HG02588 (cell line): ENCODE results near the gene FARP1.

Experiments
- ATAC-seq: cut with Tn5 transposase; IDR thresholded peaks from one replicate; pipeline ENCODE4 v1.9.1; 2021; ENCODE audit warnings: mild to moderate bottlenecking, moderate library complexity; ENCODE audit not compliant: unreplicated experiment

Gene FARP1

DNA sequence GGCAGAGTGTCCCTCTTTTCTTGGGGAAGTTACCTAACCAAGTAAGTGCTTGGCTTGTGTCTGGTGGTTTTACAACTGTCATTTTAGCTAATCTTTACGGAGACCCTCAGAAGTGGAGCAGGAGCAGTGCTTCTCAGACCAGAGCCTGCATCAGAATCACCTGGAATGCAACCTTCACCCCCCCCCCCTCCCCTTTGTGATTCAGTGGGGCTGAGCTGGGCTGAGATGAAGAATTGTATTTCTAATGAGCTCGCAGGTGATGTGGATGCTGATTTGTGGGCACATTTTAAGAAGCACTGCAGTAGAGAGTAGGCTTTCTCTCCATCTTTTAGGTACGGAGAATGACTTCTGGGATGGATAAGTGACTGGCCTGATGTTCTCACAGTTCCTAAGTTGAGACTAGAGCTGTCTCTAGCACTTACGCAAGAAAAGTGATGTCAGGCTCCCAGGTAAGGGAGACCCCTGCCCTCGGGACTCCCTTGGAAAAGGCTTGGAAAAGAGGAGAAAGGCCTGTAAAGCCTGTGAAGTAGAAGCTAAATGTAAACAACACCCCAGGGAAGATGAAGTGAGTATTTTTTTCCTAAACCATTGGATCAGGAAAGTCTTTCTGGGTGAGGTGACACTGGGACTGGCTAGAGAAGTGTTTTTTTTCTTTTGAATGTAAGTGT is 57.5 kb downstream of the FARP1 start:
- no peak for ATAC-seq

DNA sequence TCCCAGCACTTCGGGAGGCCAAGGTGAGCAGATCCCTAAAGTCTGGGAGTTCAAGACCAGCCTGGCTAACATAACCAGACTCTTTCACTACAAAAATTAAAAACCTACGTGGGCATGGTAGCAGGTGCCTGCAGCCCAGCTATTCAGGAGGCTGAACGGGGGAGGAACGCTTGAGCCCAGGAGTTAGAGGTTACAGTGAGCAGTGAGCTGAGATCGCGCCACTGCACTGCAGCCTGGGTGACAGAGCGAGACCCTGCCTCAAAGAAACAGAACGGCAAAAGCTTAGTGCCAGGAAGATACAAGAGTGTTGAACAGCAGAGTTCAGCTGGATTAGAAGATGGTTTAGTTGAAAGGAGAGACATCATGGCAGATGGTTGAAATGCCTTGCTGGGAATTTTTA is 58.3 kb downstream of the FARP1 start:
- ATAC-seq = no peak

DNA sequence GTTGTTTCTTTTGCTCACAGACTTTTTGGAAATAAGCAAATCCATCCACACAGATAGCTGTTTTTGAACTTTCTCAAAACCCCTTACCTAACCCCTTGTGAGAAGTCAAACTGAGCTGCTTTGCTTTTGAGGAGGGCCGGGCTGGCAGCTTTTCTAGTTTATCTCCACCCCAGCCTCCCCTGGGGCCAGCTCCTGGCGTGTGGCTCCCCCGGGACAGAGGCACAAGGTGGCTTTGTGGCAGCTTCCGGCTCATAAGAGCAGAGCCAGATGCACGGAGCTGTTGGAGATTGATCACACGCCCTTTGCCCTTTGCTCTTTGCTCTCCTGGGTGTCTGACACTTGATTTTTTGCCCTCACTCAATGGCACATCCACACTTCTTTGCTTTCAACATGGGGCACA is 59.1 kb downstream of the FARP1 start:
- no peak for ATAC-seq

DNA sequence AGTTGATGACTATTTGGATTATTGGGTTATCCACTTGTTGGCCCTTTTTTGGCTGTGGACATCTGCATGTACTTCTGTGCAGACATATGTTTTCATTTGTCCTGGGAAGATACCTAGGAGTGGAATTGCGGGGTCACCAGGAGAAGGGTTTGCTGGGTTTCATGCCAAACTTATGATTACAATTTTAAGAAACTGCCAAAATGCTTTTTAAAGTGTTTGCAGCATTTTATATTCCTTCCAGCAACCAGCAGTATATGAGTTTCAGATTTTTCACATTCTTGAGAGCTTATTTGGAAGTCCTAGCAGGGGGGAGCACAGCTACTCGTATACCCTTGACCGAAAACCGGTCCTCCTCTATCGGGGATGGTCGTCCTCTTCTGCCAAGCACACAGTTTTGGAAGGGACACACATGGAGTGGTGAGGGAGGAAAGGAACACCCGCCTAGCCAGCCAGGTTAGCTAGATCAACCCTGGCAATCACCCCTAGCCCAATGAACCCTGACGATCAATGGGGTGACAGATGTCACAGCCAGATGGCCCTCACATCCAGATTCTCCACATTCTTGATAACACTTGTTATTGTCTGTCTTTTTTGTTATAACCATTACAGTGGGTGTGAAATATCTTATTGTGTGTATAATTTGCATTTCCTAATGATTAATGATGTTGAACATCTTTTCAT is 60.9 kb downstream of the FARP1 start:
- no peak for ATAC-seq

DNA sequence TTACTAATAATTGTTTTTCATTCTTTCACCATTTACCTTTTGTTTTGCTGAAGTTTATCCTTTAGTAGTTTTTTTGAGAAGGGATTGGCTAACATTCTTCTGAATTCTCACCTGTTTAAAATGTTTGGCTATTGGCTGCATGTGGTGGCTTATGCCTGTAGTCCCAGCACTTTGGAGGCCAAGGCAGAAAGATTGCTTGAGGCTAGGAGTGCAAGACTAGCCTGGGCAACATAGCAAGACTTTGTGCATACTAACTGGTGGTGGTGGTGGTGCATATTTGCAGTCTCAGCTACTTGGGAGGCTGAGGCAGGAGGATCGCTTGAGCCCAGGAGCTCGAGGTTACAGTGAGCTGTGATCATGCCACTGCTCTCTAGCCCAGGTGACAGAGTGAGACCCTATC is 61.7 kb downstream of the FARP1 start:
- ATAC-seq = no peak

DNA sequence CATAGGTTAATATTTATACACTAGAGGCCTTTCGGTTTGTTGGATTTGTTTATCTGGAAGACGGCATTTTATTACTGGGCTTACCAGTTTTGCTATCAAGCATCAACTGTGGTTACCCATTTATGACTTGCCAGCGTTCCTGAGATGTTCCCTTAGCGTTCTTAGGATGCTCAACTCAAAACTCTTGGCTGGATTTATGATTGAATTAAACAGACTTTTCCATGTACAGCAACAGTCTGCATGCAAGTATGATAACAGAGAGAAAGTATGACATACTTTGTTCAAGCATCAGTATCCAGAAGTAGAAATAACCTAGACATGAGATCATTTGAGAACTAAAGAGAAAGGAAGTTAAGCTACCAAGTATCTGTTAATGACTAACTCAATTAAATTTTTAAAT is 64.1 kb downstream of the FARP1 start:
- no peak for ATAC-seq

DNA sequence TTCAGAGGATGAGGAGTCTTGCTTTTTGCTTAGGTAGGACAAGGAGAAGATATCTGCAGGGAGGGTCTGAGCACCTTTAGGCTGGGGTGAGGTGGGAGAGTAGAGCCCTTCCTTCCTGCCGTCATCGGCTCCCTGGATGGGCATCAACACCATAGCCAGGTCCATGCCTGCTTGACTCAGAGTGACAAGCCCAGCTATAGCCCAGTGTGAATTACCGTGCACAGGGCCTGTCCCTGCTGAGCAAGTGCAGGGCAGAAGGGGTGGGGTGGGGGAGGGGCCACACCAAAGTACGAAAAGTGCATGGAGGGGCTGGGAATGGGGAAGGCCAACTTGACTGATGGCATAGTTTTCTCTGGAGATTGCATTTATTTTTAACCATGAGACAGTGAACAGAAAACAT is 64.5 kb downstream of the FARP1 start:
- ATAC-seq = no peak

DNA sequence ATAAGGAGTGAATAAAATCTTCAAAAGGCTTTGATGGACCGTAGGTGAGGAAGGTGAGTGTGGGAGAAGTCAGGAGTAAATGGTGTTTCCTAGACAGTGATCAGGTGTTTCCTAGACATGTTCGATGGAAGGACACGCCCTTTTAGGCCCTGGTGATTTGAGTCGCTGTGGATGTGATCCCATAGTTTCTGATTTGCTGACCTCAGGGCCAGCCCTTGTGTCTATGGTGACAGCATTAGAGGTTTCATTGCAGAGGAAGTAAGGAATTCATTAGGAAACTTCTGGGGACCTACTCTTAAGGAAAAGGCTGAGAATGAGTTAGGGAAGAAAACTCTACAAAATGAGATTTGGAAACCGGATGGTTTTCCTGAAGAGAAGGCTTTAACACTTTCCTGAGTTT is 65.7 kb downstream of the FARP1 start:
- ATAC-seq = no peak

DNA sequence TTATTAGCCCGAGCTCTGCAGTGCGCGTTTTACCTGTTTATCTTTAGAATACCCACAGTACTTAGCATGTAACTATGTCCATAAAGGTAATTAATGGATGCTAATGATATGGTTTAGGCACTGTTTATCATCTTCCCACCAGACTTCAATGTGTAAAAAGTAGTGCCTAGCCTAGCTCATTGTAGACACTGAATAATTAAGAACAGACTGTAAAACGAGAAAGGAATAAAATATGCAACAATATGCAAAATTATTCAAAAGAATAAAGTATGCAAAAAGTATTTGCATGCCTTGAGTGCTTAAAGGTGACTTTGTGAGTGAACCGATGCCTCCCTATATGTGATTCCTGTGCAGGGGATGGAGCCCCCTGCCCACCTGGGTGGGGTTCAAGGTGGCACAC is 69.9 kb downstream of the FARP1 start:
- no peak for ATAC-seq

DNA sequence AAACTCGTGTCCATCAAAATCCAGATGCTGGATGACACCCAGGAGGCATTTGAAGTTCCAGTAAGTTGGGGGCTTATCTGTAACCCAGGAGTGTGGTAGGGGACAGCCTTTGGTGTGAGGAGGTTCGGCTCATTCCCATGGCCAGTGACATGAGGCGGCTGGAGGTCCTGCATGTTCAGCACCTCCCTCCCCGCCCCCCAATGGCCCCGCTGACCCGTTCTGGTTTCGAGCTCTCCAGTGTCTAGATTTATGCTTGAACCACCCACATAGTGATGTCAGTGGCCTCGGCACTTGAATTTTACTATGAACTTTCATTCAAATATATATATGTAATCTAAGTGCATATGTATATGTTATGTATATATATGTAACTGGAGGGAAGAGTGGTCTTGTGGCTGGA is 70.5 kb downstream of the FARP1 start:
- no peak for ATAC-seq

DNA sequence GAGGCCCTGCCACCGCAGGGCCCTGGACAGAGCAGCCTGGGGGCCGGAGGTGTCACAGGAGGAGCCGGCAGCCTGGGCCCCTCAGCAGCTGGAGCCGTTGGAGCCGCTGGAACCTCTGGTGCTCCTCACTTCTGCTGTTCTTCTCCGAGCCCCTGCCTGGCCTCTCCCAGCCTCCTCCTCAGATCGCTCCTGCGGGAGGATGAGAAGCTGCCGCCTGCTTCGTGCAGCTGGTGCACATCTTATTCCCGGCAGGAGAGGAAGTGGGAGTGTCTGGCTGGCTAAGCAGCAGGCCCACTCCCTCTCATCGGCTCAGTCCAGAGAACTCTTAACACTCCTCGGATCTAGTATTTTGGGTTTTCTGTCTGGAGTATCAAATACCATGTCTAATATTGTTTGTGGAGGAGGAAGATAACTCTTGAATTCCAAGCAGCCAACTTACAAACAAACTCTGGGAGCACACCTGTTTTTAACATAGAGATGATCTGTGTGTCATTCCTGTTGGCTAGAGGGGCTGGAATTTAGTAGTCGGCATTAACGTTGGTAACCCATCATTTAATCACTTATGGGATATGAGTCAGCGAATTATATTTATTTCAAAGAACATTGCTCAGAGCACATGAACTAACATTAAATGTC is 71.2 kb downstream of the FARP1 start:
- ATAC-seq = no peak

DNA sequence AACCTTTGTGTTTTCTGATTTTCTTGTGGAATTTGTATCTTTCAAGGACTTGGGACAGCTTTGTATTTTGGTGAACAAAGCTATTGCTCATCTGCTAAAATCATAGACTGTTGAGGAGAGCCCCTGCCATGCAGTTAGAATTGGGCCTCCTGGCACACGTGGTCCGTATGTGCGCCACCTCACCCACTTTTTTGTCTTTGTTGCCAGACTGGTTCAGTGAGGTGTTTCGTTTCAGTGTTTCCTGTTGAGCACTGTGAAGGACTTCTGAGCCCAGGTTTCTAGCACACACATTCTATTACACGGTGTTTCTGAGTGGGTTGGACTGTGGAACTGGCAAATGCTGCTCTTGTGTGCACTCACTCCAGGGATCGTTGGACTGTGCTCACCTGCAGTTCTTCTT is 71.8 kb downstream of the FARP1 start:
- no peak for ATAC-seq

DNA sequence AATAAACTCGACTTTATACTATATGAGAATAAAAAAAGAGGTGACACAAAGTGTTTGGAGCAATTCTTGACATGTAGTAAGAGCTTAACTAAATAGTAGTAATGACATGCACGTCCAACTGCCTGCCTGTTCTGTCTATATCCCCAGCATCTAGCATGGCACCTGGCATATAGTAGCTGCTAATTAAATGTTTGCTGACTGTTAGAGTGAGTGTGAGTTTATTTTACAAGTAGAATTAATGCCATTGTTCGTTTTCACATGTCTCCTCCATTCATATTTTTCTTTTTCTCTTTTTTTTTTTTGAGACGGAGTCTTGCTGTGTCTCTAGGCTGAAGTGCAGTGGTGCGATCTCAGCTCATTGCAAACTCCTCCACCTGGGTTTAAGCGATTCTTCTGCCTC is 72.6 kb downstream of the FARP1 start:
- no peak for ATAC-seq

DNA sequence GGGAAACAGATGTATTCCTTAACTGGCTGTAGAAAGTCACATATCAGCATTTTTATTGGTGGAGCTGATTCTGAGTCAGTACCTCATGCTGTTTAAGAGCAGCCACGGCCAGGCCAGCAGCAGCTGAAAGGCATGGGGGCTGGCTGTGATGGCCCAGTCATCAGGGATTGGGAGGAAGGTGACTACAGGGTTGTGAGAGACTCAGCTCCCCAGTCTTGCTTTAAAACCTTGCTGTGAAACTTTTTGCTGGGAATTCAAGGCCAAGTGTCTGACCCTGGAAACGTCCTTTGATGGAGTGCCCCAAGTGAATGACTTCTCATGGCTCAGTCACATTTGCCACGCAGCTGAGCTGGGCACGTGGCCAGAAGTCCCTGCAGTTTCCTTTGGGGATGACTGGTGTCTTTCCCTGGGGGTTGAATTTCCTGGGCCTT is 73.3 kb downstream of the FARP1 start:
- no peak for ATAC-seq

DNA sequence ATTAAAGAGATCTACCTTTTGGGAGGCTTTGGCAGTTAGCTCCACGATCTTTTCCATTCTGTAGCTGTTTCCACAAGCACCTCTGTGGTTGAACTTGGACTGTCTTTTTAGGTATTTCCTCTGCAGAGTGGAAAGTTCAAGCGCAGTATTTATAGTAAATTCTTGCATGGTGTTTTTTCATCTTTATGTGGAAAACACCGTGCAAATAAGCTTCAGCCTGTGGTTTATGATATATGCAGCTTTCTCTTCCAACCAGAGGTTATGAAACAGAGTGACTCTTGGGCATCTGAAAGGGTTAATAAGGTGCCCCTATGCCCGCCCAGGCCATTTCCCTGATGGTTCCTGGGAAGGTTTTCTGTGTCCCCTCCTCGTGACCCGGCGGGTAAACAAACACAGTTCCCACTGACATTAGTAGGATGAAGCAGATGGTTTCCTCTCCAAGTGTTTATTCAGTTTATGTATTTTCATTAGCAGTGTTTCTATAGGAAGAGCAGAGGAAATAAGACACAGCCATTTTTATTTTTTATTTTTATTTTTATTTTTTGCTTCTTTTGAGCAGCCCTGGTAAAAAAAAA is 73.9 kb downstream of the FARP1 start:
- ATAC-seq = no peak

DNA sequence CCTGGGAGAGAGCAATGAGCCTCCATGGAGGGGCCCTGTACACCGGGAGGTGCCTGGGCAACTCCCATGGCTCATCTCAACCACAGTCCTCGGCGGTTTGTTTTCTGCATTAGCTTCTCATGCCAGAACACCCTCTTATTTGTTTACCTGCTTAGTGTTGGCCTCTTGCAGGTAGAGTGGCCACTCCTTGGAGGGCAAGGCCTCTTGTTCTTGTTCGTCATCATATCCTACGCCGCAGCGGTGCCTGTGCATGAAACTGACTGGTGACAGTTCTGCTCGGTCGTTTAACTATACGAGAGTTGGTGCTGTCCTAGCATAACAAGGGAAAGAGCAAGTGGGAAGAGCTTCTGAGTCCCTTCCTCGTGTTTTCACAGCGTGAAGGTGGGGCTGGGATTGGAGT is 74.7 kb downstream of the FARP1 start:
- no peak for ATAC-seq

DNA sequence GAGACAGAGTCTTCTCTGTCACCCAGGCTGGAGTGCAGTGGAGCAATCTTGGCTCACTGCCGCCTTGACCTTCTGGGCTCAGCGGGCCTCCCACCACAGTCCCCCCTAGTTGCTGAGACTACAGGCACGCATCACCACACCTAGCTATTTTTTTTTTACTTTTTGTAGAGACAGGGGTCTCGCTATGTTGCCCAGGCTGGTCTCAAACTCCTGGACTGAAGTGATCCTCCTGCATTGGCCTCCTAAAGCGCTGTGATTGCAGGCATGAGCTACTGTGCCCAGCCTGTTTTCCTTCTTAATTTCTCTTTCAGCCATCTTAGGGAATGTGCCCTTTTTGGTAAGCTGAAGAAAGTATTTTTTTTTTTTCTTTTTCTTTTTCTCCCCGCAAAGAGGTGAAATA is 76.8 kb downstream of the FARP1 start:
- ATAC-seq = no peak

DNA sequence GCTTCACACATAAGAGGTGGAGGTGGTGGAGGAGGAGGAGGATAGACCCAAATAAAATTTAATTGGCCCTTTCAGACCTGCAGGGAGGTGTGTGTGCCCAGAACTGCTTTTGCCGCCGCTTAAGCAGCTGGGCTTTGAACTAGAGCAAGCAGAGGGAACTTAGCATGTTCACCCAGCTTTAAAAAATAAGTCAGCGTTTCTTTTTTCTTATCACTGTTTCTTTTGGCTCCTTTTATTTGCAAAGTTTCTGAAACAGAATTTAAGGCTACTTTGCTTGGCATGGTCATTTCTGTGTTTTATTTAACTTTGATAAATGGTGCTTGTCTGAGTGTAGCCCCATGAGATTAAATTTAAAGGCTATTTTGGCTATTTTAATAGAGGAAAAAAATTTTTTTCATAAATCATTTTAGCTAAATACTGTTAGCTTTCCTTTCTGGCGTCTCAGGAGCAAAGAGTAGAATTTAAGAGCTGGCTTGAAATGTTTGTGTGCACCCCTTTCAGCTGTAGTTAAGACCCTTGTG is 77.4 kb downstream of the FARP1 start:
- no peak for ATAC-seq

DNA sequence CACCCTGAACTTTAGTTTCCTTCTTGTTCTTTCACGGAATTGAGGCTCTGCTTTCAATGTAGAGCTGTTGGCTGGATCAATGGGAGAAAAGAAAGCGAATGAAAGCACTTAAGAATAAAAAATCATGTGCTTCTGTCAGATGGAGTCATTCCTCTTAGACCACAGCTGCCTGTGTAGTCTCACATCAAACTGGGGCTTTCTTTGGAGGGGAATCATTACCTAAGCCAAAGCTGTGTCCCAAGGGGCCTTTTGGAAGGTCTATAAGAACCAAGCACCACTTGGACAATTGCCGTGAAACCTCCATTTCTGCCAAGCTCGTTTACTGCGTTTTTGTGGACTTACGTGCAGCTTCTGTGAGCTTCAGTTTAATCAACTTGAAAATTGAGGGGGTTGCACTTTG is 78.3 kb downstream of the FARP1 start:
- no peak for ATAC-seq

DNA sequence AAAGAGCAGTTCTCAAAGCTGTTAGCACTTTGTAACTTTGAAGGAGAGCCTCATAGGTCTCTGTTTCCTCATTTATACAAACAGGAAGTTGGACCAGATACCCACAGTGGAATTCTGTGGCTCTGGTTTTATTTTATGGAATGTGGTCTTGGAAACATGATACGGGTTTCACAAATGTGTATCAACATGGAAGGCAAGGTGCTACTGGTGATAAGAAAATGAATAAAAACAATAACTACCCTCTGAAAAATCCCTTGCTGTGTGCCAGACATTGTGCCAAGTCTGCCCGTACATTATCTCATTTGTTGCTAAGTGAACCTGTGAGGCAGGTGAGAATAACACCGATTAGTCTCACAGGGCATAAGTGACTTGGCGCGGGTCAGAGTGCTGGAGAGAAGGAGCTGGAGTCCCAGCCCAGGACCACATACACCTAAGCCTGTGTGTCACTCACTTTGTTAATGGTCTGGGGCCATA is 79.2 kb downstream of the FARP1 start:
- no peak for ATAC-seq

DNA sequence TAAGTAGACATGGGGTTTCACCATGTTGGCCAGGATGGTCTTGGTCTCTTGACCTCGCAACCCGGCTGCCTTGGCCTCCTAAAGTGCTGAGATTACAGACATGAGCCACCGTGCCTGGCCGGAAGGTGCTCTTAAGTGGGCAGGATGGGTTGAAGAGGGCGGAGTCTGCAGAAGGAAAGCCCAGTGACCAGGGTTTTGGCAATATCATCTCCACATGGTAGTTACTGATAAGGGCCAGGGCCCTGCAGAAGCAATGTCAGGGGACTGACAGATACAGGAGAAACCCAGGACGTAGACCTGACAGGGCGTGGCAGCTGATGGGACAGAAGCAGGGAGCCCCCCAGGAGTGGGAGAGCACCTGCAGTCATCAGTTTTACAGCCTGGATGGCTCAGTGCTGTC is 79.9 kb downstream of the FARP1 start:
- no peak for ATAC-seq

DNA sequence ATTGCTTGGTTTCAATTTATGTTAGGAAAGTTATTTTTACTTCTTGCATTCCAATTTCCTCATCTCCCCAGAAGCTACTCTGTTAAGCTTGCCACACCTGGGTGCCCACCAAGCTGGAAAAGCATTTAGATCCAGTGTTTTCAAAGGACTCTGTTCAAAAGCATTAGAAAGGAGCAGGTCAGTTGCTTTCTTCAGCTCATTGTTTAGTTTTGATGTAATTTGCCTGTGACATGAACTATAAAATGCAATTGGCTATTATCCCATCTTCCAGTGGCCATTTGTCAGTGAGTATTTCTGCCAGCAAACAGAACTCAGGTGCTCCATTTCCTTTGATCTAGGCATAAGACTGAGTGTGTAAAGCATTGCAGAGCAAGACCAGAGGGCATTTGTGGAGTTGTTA is 80.8 kb downstream of the FARP1 start:
- ATAC-seq = no peak
